Neural progenitor cell (in vitro differentiated cells): ENCODE data around the gene CDC123. TPM values are rescaled to one million over a fixed set of nuclear protein-coding genes. Genes with fewer than 3 reads are reported as not detected.

Source experiments
- DNase-seq: peaks from one replicate; pipeline ENCODE4 v3.0.0-alpha.2; 2016; ENCODE audit warnings: low spot score
- H2AFZ ChIP-seq: fragments of 200-600 bp; sonication (generic); replicated peaks from 2 replicates; pipeline ENCODE4 v1.6.1; 2016; ENCODE audit warnings: antibody characterized with exemption
- H3F3A ChIP-seq: fragments of 200-600 bp; sonication (generic); 2 replicates; pipeline ENCODE4 v1.6.1; 2016; ENCODE audit warnings: antibody characterized with exemption, low read depth
- H3K27ac ChIP-seq: fragments of 200-600 bp; sonication (generic); 2 replicates; pipeline ENCODE4 v1.5.1; 2016; ENCODE audit warnings: mild to moderate bottlenecking
- H3K27me3 ChIP-seq: fragments of 200-600 bp; sonication (generic); 2 replicates; pipeline ENCODE4 v1.6.1; 2016; ENCODE audit warnings: mild to moderate bottlenecking, moderate library complexity
- H3K36me3 ChIP-seq: fragments of 200-600 bp; sonication (generic); 2 replicates; pipeline ENCODE4 v1.5.1; 2016
- H3K4me1 ChIP-seq: fragments of 200-600 bp; sonication (generic); 2 replicates; pipeline ENCODE4 v1.6.1; 2016; ENCODE audit warnings: mixed run types
- H3K4me2 ChIP-seq: fragments of 200-600 bp; sonication (generic); 2 replicates; pipeline ENCODE4 v1.6.1; 2016
- H3K4me3 ChIP-seq: fragments of 200-600 bp; sonication (generic); 2 replicates; pipeline ENCODE4 v1.5.1; 2016
- H3K79me2 ChIP-seq: fragments of 200-600 bp; sonication (generic); 2 replicates; pipeline ENCODE4 v1.6.1; 2016; ENCODE audit warnings: low read depth
- H3K9ac ChIP-seq: fragments of 200-600 bp; sonication (generic); 2 replicates; pipeline ENCODE4 v1.6.1; 2016
- H3K9me3 ChIP-seq: fragments of 200-600 bp; sonication (generic); 2 replicates; pipeline ENCODE4 v1.5.1; 2016; ENCODE audit warnings: low read depth
- H4K20me1 ChIP-seq: fragments of 200-600 bp; sonication (generic); 2 replicates; pipeline ENCODE4 v1.6.1; 2016; ENCODE audit warnings: low read depth
- H3K27ac Mint-ChIP-seq: 3 replicates; pipeline ENCODE4 v1.8.0; 2021; ENCODE audit warnings: mixed read lengths
- H3K27me3 Mint-ChIP-seq: 2 replicates; pipeline ENCODE4 v1.8.0; 2022; ENCODE audit warnings: low read depth, mild to moderate bottlenecking, inconsistent platforms, moderate library complexity, mixed read lengths; ENCODE audit not compliant: insufficient read depth
- H3K36me3 Mint-ChIP-seq: 3 replicates; pipeline ENCODE4 v1.8.0; 2021; ENCODE audit warnings: mixed read lengths
- H3K4me1 Mint-ChIP-seq: 3 replicates; pipeline ENCODE4 v1.8.0; 2021; ENCODE audit warnings: mixed read lengths
- H3K4me3 Mint-ChIP-seq: 3 replicates; pipeline ENCODE4 v1.8.0; 2021; ENCODE audit warnings: mild to moderate bottlenecking, moderate library complexity, mixed read lengths
- H3K9me3 Mint-ChIP-seq: 3 replicates; pipeline ENCODE4 v1.8.0; 2020; ENCODE audit warnings: mixed read lengths
- EZH2 ChIP-seq: fragments of 200-600 bp; sonication (generic); IDR thresholded peaks from 2 replicates; pipeline ENCODE4 v1.6.1; 2017; ENCODE audit warnings: antibody characterized with exemption, mild to moderate bottlenecking, moderate library complexity
- EZH2phosphoT487 ChIP-seq: fragments of 200-600 bp; sonication (generic); IDR thresholded peaks from 2 replicates; pipeline ENCODE4 v1.6.1; 2017; ENCODE audit warnings: antibody characterized with exemption
- total RNA-seq: library from RNA; depleted of rRNA; stranded (reverse); fragments of >200 nt; gene quantifications from 2 replicates; pipeline ENCODE4 v1.2.3, GENCODE V29; 2015; ENCODE audit warnings: low replicate concordance
- TF ChIP-seq, protein P1 (sequence below): fragments of 200-600 bp; sonication (generic); IDR thresholded peaks from 2 replicates; pipeline ENCODE4 v1.5.1; 2017; ENCODE audit warnings: antibody characterized with exemption, mild to moderate bottlenecking

CDC123 gene
- total RNA-seq, 1 donor from 2014 or later = 134 TPM

DNA sequence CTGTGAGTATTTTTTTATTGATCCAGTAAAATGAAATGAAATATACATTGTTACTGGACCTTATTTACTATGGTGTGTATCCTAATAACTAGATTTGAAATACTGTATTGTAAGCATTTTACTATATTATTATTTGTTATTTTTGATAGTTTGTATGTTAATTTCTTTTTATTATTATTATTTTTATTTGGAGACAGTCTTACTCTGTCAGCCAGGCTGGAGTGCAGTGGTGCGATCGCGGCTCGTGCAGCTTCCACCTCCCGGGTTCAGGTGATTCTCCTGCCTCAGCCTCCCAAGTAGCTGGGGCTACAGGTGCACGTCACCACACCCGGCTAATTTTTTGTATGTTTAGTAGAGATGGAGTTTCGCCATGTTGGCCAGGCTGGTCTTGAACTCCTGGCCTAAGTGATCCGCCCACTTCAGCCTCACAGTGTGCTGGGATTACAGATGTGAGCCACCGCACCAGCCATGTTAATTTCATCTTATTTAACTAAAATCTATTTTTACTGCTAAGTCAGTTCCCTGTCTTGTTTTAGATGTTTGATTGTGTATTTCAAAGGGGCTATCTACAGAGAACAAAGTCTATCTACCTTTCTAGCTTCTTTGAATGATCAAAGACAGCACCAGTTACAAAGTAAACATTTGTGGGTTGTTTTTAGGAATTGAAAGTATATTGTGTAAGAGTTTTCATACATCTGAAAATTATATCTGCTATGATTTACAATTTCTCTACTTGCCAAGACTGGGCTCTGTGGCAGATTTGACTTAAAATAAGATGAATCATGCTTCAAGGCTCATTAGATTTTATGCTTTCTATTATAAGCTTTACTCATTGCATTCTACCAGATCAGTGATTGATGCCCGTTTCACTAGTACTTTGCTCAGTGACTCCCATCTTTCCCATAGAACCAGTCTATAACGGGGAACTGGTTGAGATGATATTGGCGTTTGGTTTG is 41.6 kb downstream of the CDC123 start:
- H3K27me3 Mint-ChIP-seq = no peaks in the 10 kb centered on the region
- H3K4me1 Mint-ChIP-seq = no peaks in the 10 kb centered on the region
- H3K36me3 Mint-ChIP-seq = peaks cover 31% of the 10 kb centered on the region
- H3K4me2 ChIP-seq = no peak overlapping the region
- H3K4me3 Mint-ChIP-seq = no peak overlapping the region
- no peaks in the 10 kb centered on the region for H4K20me1 ChIP-seq
- H3K79me2 ChIP-seq = no peaks in the 10 kb centered on the region
- TF ChIP-seq EZH2 (no peak), EZH2phosphoT487 (no peak)
- TF ChIP-seq, protein P1, sequence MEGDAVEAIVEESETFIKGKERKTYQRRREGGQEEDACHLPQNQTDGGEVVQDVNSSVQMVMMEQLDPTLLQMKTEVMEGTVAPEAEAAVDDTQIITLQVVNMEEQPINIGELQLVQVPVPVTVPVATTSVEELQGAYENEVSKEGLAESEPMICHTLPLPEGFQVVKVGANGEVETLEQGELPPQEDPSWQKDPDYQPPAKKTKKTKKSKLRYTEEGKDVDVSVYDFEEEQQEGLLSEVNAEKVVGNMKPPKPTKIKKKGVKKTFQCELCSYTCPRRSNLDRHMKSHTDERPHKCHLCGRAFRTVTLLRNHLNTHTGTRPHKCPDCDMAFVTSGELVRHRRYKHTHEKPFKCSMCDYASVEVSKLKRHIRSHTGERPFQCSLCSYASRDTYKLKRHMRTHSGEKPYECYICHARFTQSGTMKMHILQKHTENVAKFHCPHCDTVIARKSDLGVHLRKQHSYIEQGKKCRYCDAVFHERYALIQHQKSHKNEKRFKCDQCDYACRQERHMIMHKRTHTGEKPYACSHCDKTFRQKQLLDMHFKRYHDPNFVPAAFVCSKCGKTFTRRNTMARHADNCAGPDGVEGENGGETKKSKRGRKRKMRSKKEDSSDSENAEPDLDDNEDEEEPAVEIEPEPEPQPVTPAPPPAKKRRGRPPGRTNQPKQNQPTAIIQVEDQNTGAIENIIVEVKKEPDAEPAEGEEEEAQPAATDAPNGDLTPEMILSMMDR = no peak
- no peaks in the 10 kb centered on the region for H3K9me3 ChIP-seq
- no peak overlapping the region for H3K27ac Mint-ChIP-seq
- H3F3A ChIP-seq = no peaks in the 10 kb centered on the region
- no peak overlapping the region for H2AFZ ChIP-seq
- no peak overlapping the region for H3K27ac ChIP-seq
- no peak overlapping the region for H3K9ac ChIP-seq
- H3K27me3 ChIP-seq = no peaks in the 10 kb centered on the region
- H3K4me3 ChIP-seq = no peak overlapping the region
- no peaks in the 10 kb centered on the region for H3K9me3 Mint-ChIP-seq
- peaks cover 18% of the 10 kb centered on the region for H3K36me3 ChIP-seq
- H3K4me1 ChIP-seq = no peaks in the 10 kb centered on the region
- no peak for DNase-seq

DNA sequence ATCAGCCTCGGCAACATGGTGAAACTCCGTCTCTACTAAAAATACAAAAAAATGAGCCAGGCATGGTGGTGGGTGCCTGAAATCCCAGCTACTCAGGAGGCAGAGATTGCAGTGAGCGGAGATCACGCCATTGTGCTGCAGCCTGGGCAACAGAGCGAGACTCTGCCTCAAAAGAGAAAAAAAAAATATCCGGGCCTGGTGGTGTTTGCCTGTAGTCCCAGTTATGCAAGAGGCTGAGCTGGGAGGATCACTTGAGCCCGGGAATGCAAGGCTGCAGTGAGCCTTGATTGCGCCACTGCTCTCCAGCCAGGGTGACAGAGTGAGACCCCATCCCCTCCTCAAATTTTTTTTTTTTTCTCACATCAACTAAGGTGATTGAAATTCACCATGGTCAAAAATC is 42.8 kb downstream of the CDC123 start:
- H3K4me2 ChIP-seq = no peak overlapping the region
- no peaks in the 10 kb centered on the region for H4K20me1 ChIP-seq
- no peak overlapping the region for H3K27ac ChIP-seq
- TF ChIP-seq, protein P1 = no peak
- TF ChIP-seq EZH2phosphoT487 (no peak), EZH2 (no peak)
- H3K27me3 Mint-ChIP-seq = no peaks in the 10 kb centered on the region
- H3F3A ChIP-seq = no peaks in the 10 kb centered on the region
- H3K9ac ChIP-seq = no peak overlapping the region
- no peaks in the 10 kb centered on the region for H3K27me3 ChIP-seq
- no peaks in the 10 kb centered on the region for H3K4me1 ChIP-seq
- no peak overlapping the region for H3K27ac Mint-ChIP-seq
- H3K4me3 ChIP-seq = no peak overlapping the region
- H3K4me1 Mint-ChIP-seq = no peaks in the 10 kb centered on the region
- H3K4me3 Mint-ChIP-seq = no peak overlapping the region
- peaks cover 30% of the 10 kb centered on the region for H3K36me3 Mint-ChIP-seq
- H3K36me3 ChIP-seq = peaks cover 8% of the 10 kb centered on the region
- no peak overlapping the region for H2AFZ ChIP-seq
- no peaks in the 10 kb centered on the region for H3K9me3 ChIP-seq
- no peaks in the 10 kb centered on the region for H3K79me2 ChIP-seq
- no peaks in the 10 kb centered on the region for H3K9me3 Mint-ChIP-seq
- no peak for DNase-seq

DNA sequence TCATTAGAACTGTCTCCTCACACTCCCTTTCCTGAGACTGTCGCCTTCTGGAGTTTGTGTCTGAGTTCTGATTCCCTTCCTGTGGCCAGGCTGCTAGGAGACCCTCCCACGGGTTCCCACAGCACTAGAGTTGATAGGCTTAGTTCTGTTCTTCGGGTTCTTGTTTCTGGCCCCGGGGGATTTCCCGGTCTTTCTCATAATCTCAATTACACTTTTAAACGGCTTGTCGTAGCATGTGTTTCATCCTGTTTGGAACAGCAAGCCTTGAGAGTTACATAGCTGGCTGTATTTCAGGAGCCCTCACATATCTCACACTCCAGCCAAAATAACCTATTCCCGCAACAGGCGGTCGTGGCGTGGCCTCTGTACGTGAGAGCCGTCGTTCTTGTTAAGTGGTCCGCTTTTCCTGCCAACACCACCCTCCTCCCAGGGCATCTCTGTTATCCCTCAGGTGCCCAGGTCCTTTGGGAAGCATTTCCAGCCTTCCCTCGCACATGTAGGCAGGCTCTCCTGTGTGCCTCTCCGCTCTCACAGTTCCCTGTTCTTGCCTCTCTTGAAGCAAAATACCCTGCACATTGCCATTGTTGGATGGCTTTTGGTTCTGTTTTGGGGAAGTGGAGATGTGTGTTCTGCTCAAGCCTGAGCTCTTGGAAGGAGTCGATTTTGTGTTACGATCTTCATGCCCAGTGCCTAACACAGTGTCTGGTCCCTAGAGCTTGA is 46.0 kb downstream of the CDC123 start:
- Histone ChIP-seq H3K27ac (no peak overlapping the region), H2AFZ (no peak overlapping the region), H3K4me2 (no peak overlapping the region), H3K79me2 (no peaks in the 10 kb centered on the region), H3K4me1 (no peaks in the 10 kb centered on the region), H3K9me3 (no peaks in the 10 kb centered on the region), H3K4me3 (no peak overlapping the region), H4K20me1 (no peaks in the 10 kb centered on the region), H3K9ac (no peak overlapping the region), H3F3A (no peaks in the 10 kb centered on the region), H3K27me3 (no peaks in the 10 kb centered on the region), H3K36me3 (peaks cover 6% of the 10 kb centered on the region)
- Mint-ChIP-seq H3K4me3 (no peak overlapping the region), H3K27me3 (peaks cover 2% of the 10 kb centered on the region), H3K9me3 (no peaks in the 10 kb centered on the region), H3K36me3 (peaks cover 32% of the 10 kb centered on the region), H3K4me1 (no peaks in the 10 kb centered on the region), H3K27ac (no peak overlapping the region)
- DNase-seq = no peak
- TF ChIP-seq, protein P1 = no peak
- TF ChIP-seq EZH2 = no peak
- TF ChIP-seq EZH2phosphoT487 = no peak
